Stimulated activated CD4-positive, alpha-beta T cell treated with anti-CD3 and anti-CD28 coated beads, Interleukin-2, amount 100 ng/mL, for 24 hours (primary cell): ENCODE measurements around the gene ANGPTL4.
"Not testable (repeated sequence)": the region's sequence is repeated elsewhere in the genome, so short reads cannot be mapped to it uniquely, and the experiment has no call there.

Experiments used
- DNase-seq, 2 donors: peaks; one replicate each; pipeline ENCODE4 v3.0.0-alpha.2; 2020

The ANGPTL4 gene

DNA sequence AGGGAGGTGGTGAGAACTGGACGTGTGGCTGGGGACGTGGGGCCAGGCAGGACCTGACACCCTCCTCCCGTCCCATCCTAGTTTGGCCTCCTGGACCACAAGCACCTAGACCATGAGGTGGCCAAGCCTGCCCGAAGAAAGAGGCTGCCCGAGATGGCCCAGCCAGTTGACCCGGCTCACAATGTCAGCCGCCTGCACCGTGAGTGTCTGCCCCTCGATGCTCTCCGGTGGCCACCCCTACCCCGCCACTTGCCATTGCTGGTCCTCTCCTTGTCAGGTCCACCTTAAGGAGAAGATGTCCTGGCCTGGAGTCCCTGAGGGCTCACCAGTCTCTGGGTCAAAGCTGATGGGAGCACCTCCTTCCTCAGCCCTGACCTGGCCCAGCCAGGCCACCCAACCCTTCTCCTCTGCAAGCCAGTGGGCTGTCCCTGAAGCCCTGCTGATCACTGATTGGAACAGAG is 2.2 kb downstream of the ANGPTL4 start:
- no peak for DNase-seq

DNA sequence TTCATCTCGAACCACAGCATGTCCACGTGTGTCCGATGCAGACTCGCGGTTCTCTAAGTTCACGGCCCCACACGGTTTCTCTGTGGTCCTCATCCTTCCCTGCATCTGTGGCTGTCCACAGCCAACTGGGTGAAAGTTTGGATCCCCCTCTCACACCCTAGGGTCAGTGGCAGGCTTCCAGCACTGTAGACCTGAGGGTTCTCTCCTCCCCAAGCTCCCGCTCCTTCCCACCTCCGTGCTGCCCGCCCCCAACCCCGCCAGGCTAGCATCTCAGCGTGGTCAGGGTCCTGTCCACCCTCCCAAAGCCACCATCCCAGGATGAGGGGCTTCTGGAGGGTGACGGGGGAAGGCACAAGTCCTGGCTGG is 3.0 kb downstream of the ANGPTL4 start:
- no peak for DNase-seq

DNA sequence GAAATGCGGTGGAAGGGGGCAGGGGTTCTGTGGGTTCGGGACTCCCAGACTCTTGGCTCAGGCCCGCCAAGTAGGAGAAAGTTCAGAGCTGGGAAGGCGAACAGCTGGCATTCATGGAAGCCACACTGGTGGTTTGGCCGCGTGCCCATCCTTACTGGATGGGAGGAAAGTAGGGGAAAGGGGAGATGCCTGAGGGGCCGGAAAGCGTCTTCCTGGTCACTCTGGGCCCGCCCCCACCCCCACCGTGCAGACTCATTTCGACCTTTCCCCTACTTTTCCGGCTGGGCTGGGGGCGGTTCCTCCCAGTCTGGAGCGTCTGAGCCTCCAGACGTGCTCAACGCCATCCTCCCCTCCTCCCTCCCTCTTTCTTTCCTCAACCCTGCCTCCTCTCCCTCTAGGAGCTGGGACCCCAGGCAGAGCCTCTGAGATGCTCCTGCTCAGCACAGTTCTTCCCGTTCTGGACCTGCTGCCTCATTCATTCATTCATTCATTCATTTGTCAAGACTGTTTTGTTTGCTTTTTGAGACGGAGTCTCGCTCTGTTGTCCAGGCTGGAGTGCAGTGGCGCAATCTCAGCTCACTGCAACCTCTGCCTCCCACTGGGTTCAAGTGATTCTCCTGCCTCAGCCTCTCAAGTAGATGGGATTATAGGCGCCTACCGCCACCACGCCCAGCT is 3.5 kb downstream of the ANGPTL4 start:
- DNase-seq = no peak

DNA sequence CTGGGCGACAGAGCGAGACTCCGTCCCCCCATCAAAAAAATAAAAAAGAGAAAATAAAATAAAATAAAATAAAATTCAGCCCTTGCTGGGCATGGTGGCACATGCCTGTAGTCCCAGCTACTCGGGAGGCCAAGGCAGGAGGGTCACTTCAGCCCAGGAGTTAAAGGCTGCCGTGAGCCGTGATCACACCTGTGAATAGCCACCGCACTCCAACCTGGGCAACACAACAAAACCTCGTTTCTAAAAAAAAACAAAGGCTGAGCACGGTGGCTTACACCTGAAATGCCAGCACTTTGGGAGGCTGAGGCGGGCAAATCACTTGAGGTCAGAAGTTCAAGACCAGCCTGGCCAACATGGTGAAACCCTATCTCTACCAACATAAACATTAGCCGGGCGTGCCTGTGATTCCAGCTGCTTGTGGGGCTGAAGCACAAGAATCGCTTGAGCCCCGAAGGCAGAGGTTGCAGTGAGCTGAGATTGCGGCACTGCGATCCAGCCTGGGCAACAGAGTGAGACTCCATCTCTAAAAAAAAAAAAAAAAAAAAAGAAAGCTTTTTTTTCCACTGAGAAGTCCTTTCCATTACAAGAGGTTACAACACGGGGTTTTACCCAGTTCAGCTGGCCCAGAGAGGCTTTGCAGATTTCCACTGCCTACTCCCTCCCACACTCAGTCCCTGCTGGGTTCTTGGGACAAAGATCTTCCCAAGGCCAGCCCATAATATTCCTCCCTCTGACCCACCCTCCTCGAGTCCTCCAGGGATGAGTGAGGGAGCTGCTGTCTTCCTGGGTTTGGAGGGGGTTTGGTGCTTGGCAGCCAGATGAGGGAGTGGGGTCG is 6.4 kb downstream of the ANGPTL4 start:
- DNase-seq = no peak

DNA sequence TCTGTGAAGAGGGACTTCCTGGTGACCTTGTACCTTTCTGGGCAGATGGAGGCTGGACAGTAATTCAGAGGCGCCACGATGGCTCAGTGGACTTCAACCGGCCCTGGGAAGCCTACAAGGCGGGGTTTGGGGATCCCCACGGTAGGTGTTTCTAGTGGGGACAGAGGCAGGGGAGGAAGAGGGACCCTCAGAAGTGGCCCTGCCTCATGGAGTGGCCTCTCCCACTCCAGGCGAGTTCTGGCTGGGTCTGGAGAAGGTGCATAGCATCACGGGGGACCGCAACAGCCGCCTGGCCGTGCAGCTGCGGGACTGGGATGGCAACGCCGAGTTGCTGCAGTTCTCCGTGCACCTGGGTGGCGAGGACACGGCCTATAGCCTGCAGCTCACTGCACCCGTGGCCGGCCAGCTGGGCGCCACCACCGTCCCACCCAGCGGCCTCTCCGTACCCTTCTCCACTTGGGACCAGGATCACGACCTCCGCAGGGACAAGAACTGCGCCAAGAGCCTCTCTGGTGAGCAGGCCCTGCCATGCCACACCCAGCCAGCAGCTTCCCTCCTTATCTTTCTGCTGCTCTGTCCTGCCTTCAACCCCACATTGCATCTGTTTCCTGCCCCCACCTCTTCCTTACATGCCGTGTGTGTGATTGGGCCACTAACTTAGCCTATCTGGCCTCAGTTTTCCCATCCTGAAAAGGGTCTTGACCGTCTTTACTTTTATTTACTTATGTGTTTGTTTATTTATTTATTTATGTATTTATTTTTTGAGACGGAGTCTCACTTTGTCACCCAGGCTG is 7.3 kb downstream of the ANGPTL4 start:
- no peak for DNase-seq

DNA sequence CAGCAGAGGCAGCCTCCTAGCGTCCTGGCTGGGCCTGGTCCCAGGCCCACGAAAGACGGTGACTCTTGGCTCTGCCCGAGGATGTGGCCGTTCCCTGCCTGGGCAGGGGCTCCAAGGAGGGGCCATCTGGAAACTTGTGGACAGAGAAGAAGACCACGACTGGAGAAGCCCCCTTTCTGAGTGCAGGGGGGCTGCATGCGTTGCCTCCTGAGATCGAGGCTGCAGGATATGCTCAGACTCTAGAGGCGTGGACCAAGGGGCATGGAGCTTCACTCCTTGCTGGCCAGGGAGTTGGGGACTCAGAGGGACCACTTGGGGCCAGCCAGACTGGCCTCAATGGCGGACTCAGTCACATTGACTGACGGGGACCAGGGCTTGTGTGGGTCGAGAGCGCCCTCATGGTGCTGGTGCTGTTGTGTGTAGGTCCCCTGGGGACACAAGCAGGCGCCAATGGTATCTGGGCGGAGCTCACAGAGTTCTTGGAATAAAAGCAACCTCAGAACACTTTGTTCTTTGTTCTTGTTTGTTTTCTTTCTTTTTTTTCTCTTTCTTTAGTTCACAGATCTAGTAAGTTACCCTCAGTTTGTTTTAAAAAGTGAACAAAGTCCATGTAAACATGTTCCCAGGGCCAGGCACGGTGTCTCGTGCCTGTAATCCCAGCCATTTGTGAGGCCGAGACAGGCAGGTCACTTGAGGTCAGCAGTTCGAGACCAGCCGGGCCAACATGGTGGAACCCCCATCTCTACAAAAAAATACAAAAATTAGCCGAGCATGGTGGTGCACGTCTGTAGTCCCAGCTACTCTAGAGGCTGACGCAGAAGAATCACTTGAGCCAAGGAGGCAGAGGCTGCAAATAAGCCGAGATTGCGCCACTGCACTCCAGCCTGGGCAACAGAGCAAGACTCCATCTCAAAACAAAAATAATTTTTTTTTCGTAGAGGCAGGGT is 10.2 kb downstream of the ANGPTL4 start:
- DNase-seq = no peak

DNA sequence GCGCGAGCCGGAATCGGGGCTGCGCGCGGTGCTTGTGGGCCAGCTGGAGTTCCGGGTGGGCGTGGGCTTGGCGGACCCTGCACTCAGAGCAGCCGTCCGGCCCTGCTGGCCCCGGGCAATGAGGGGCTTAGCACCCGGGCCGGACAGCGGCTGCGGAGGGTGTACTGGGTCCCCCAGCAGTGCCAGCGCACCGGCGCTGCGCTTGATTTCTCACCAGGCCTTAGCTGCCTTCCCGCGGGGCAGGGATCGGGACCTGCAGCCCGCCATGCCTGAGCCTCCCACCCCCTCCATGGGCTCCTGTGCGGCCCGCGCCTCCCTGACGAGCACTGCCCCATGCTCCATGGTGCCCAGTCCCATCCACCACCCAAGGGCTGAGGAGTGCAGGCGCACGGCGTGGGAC is 11.8 kb downstream of the ANGPTL4 start:
- not testable (repeated sequence) for DNase-seq

DNA sequence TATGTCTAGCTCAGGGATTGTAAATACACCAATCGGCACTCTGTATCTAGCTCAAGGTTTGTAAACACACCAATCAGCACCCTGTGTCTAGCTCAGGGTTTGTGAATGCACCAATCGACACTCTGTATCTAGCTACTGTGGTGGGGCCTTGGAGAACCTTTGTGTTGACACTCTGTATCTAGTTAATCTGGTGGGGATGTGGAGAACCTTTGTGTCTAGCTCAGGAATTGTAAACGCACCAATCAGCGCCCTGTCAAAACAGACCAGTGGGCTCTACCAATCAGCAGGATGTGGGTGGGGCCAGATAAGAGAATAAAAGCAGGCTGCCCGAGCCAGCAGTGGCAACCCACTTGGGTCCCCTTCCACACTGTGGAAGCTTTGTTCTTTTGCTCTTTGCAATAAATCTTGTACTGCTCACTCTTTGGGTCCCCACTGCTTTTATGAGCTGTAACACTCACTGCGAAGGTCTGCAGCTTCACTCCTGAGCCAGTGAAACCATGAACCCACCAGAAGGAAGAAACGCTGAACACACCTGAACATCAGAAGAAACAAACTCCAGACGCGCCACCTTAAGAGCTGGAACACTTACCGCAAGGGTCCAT is 12.5 kb downstream of the ANGPTL4 start:
- DNase-seq = not testable (repeated sequence)

DNA sequence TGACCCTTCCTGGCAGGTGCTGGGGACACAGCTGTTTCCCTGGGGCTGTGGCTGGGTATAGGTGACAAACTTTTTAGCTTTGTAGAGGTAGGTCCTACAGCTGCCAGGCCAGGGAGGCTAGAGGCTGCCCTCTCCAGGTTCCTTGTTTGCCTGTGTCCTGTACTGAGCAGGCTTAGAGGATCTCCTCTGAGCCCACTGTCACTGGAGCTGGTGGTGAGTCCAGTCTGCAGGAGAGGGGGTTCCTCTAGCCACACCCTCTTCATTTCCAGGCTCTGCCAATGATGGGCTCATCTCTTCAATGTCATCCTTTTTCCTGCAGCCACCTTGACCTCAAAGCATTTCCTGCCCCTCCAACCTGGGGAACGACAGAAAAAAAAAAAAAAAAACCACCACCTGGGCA is 13.6 kb downstream of the ANGPTL4 start:
- DNase-seq = no peak

DNA sequence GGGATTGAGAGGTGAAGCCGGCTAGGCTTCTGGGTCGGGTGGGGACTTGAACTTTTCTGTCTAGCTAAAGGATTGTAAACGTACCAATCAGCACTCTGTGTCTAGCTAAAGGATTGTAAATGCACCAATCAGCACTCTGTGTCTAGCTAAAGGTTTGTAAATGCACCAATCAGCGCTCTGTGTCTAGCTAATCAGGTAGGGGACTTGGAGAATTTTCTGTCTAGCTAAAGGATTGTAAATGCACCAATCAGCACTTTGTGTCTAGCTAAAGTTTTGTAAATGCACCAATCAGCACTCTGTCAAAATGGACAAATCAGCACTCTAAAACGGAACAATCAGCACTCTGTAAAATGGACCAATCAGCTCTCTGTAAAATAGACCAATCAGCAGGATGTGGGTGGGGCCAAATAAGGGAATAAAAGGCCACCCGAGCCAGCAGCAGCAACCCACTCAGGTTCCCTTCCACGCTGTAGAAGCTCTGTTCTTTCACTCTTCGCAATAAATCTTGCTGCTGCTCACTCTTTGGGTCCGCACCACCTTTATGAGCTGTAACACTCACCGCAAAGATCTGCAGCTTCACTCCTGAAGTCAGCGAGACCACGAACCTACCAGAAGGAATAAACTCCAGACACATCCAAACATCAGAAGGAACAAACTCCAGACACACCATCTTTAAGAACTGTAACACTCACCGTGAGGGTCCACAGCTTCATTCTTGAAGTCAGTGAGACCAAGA is 15.4 kb downstream of the ANGPTL4 start:
- not testable (repeated sequence) for DNase-seq

DNA sequence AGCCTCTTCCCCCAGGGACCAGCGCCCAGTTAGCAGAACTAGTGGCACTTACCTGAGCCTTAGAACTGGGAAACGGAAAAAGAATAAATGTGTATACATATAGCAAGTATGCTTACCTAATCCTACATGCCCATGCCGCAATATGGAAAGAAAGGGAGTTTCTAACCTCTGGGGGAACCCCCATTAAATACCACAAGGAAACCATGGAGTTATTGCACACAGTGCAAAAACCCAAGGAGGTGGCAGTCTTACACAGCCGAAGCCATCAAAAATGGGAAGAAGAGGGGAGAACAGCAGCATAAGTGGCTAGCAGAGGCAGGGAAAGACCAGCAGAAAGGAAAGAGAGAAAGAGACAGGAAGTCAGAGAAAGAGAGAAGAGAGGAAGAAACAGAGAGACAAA is 20.6 kb downstream of the ANGPTL4 start:
- DNase-seq = not testable (repeated sequence)

DNA sequence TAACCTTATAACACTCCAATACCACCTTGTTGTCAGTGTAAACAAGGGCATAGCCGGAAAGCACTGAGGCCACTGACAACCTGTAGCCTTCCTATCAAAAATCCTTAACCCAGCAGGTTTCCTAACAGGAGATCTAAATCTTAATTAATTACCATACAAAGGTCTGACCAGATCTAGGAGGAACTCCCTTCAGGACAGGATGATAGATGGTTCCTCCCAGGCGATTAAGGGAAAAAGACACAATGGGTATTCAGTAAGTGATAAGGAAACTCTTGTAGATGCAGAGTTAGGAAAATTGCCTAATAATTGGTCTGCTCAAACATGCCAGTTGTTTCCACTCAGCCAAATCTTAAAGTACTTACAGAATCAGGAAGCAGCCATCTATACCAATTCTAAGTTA is 21.1 kb downstream of the ANGPTL4 start:
- not testable (repeated sequence) for DNase-seq

DNA sequence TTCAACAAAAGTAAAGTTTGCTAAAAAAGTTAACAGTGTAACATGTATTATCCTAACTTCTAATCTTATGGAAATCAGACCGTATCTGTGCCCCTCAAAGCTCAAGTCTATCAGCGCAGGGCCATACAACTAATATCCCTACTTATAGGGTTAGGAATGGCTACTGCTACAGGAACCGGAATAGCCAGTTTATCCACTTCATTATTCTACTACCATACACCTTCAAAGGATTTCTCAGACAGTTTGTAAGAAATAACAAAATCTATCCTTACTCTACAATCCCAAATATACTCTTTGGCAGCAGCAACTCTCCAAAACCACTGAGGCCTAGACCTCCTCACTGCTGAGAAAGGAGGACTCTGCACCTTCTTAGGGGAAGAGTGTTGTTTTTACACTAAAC is 21.6 kb downstream of the ANGPTL4 start:
- DNase-seq = not testable (repeated sequence)

DNA sequence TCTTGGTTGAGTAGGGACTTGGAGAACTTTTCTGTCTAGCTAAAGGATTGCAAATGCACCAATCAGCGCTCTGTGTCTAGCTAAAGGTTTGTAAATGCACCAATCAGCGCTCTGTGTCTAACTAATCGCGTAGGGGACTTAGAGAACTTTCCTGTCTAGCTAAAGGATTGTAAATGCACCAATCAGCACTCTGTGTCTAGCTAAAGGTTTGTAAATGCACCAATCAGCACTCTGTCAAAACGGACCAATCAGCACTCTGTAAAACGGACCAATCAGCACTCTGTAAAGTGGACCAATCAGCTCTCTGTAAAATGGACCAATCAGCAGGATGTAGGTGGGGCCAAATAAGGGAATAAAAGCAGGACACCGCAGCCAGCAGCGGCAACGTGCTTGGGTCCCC is 22.5 kb downstream of the ANGPTL4 start:
- not testable (repeated sequence) for DNase-seq

DNA sequence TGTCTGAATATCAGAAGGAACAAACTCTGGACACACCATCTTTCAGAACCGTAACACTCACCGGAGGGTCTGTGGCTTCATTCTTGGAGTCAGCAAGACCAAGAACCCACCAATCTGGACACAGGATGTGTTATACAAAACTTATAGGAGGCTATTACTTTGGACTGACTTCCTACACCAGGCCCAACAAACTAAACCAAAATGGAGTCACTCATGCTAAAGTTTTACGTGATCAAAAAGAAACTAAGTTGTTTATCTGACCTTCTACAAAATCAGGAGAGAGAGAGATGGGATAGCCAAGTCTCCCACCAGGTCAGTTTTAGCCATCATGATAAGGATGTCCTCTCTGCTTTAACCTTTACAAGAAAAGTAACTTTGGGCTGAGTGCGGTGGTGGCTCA is 23.0 kb downstream of the ANGPTL4 start:
- DNase-seq = no peak

DNA sequence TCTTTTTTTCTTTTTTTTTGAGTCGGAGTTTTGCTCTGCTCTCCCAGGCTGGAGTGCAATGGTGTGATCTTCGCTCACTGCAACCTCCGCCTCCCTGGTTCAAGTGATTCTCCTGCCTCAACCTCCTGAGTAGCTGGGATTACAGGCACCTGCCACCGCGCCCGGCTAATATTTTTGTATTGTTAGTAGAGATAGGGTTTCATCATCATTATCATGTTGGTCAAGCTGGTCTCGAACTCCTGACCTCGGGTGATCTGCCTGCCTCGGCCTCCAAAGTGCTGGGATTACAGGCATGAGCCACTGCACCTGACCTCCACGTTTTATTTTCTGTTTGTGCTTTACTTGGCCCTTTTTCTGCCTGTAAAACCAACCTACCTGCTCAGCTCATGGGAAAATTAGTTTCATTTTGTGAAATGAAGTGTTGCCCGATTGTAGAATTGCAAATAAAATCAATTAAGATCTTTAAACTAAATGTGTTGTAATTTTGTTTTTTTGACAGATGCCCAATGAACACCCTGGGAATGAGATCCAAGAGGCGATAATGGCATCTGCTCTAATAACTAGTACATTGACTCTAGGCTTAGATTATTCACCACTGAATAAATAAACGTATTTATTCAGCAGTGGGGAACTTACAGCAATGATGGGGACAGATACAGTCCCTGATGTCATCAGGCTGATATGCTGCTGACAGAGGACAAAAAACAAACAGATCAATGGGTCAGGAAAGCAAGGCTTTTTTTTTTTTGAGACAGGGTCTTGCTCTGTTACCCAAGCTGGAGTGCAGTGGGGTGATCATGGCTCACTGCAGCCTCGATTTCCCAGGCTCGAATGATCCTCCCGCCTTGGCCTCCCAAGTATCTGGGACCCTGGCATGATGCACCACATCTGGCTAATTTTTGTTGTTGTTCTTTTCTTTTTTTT is 24.0 kb downstream of the ANGPTL4 start:
- no peak for DNase-seq

DNA sequence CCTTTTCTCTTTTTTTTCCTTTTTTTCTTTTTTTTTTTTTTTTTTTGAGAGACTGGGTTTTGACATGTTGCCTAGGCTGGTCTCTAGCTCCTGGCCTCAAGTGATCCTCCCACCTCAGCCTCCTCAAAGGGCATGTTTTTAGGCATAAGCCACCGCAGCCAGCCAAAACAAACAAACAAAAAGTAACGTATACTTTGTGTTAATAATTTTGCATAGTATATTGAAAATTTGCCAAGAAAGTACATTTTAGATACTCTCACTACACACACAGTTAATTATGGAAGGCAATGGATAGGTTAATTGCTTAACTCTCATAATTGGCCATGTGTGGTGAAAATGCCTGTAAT is 24.6 kb downstream of the ANGPTL4 start:
- DNase-seq = no peak

DNA sequence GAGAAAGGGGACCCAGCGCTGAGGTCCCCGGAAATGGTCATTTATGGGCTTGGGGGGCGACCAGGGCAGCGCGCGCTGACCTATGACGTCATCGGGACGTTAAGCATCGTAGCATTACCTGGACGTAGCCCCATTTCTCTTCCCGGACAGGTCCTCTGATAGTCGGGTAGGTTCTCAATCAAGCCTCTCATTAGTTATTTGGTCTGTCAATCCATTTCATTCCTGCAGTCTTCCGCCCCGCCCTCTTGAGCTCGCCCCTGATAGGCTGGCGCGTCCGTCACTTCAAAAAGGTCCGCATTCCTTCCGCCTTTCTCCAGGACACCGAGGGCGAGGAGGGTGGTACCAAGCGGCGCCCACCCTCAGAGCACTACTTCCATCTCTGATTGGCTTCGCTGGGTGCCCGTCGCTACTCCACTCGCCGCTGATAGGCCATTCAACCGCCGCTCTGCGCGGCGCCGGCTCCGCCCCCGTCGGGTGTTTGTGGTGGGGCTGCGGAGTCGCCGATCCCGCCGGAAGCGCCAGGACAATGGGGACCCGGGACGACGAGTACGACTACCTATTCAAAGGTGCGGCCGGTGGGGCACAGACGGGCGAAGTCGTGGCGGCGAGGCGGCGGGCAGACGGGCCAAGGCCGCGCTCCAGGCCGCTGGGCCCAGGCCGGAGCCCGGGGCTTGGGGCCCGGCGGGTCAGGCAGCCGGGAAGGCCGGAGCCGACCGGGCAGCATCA is 26.1 kb downstream of the ANGPTL4 start, which contains the start of gene RAB11B:
TSS of gene RAB11B (plus strand) at position 470 of the 726 bp plus-strand sequence. CDS start at position 527, 57 bp downstream.
- peak; percentile 97 to 98 for DNase-seq

DNA sequence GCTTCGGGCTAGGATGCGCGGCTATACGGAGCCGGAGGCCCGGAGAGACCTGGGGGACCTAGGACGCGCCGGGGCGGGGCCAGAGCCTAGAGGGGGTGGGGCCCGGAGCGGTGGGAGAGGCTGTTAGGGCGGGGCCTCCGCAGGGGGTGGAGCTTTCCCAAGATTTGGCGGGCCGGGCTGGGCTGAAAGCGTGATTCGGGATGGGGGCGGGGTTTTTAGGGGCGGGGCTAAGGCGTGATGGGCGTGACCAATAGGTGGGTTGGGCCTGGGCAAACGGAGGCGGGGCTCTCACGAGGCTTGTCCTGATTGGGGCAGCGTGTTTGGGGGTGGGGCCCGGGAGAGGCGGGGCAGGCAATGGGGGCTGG is 26.6 kb downstream of the ANGPTL4 start:
- peak; percentile 91 to 95 for DNase-seq
